GM12878 (cell line): ENCODE results near the gene SLC13A2. TPM values are rescaled to one million over a fixed set of nuclear protein-coding genes. Genes with fewer than 3 reads are reported as not detected.
A peak's percentile ranks its signal among the peaks of the same experiment; 100 is the strongest.

Experiments used
- ATAC-seq: fragments of 200-7000 bp; cut with Tn5 transposase; 3 replicates; pipeline ENCODE4 v1.9.1; 2020; ENCODE audit warnings: mild to moderate bottlenecking, moderate library complexity
- BruUV-seq: library from RNA; stranded (reverse); fragments of 400-500 nt; replicated peaks from 2 replicates; lab custom pipeline; 2021; lab: Mats Ljungman, UMichigan
- CTCF ChIA-PET: fragments of 300-600 bp; sonication (Branson Sonifier 250); formaldehyde crosslinking; extraction: SDS; loops from one replicate; lab custom pipeline; 2021; ENCODE audit warnings: inconsistent platforms; lab: Yijun Ruan, JAX
- POLR2A ChIA-PET: fragments of 350-600 bp; formaldehyde crosslinking; extraction: SDS; loops from one replicate; lab custom pipeline; 2021; ENCODE audit warnings: inconsistent platforms; lab: Charles Lee
- RAD21 ChIA-PET: fragments of 300-600 bp; sonication (Branson Sonifier 250); formaldehyde crosslinking; loops from one replicate; lab custom pipeline; 2023; ENCODE audit warnings: antibody characterized with exemption; ENCODE audit not compliant: unreplicated experiment; lab: Charles Lee
- SMC1A ChIA-PET: fragments of 300-600 bp; sonication (Branson Sonifier 250); formaldehyde crosslinking; loops from one replicate; lab custom pipeline; 2023; ENCODE audit not compliant: unreplicated experiment, uncharacterized antibody; lab: Charles Lee
- DNase-seq: peaks from one replicate; pipeline ENCODE4 v3.0.0-alpha.2; 2011; ENCODE audit warnings: low read depth, low spot score
- FAIRE-seq: peaks from 3 replicates; lab custom pipeline; 2011; peaks lifted over from hg19 to GRCh38; lab: Jason Lieb, UNC
- H2AFZ ChIP-seq: 2 replicates; pipeline ENCODE4 v1.6.0; 2011; ENCODE audit warnings: low read depth, low read length, control low read depth; ENCODE audit not compliant: control insufficient read depth
- H3K27ac ChIP-seq: 2 replicates; pipeline ENCODE4 v1.5.1; 2011; ENCODE audit warnings: control low read depth; ENCODE audit not compliant: control insufficient read depth, insufficient read depth
- H3K27me3 ChIP-seq, 2 experiments: replicated peaks in 1 of 2; 2 replicates each; pipeline versions ENCODE4 v1.6.0 to v1.6.1; 2011; ENCODE audit warnings: low read length in 1 of 2; ENCODE audit not compliant: control insufficient read depth in 2 of 2, insufficient read depth in 2 of 2
- H3K36me3 ChIP-seq, 2 experiments: 2 replicates each; pipeline ENCODE4 v1.5.1; 2011; ENCODE audit warnings: low read length in 1 of 2; ENCODE audit not compliant: control insufficient read depth in 2 of 2, insufficient read depth in 2 of 2
- H3K4me1 ChIP-seq: 2 replicates; pipeline ENCODE4 v1.6.1; 2011; ENCODE audit warnings: mild to moderate bottlenecking, low read length, moderate library complexity, mixed read lengths; ENCODE audit not compliant: control insufficient read depth, insufficient read depth
- H3K4me2 ChIP-seq: 2 replicates; pipeline ENCODE4 v1.6.0; 2011; ENCODE audit warnings: control low read depth; ENCODE audit not compliant: control insufficient read depth, insufficient read depth
- H3K4me3 ChIP-seq: fragments of 200-600 bp; sonication (generic); 2 replicates; pipeline ENCODE4 v1.5.1; 2016
- H3K79me2 ChIP-seq: 2 replicates; pipeline ENCODE4 v1.6.0; 2011; ENCODE audit warnings: low read length; ENCODE audit not compliant: control insufficient read depth, insufficient read depth
- H3K9ac ChIP-seq: 2 replicates; pipeline ENCODE4 v1.8.0; 2011; ENCODE audit warnings: low read length, control low read depth, mixed read lengths; ENCODE audit not compliant: control insufficient read depth, insufficient read depth
- H3K9me3 ChIP-seq: replicated peaks from 3 replicates; pipeline ENCODE4 v1.5.1; 2011; ENCODE audit warnings: mild to moderate bottlenecking, low read length; ENCODE audit not compliant: control insufficient read depth, insufficient read depth
- H4K20me1 ChIP-seq: 2 replicates; pipeline ENCODE4 v1.6.0; 2011; ENCODE audit not compliant: control insufficient read depth, insufficient read depth
- FOS ChIP-seq: IDR thresholded peaks from 3 replicates; pipeline ENCODE4 v1.6.1; 2011; ENCODE audit warnings: borderline replicate concordance; ENCODE audit not compliant: insufficient read length; ENCODE audit errors: extremely low read depth
- KLF5 ChIP-seq: fragments of 450-650 bp; IDR thresholded peaks from 2 replicates; pipeline ENCODE4 v1.6.1; 2014; ENCODE audit warnings: mild to moderate bottlenecking; ENCODE audit not compliant: partially characterized antibody
- LARP7 ChIP-seq: fragments of 450-650 bp; IDR thresholded peaks from 2 replicates; pipeline ENCODE4 v1.6.1; 2017; ENCODE audit warnings: mild to moderate bottlenecking
- NFIC ChIP-seq: IDR thresholded peaks from 2 replicates; pipeline ENCODE4 v1.6.1; 2012; ENCODE audit warnings: low read depth, mild to moderate bottlenecking, inconsistent platforms, low read length, moderate library complexity
- SMARCA5 ChIP-seq: fragments of 450-650 bp; IDR thresholded peaks from 2 replicates; pipeline ENCODE4 v1.6.1; 2017; ENCODE audit warnings: mild to moderate bottlenecking
- YBX1 ChIP-seq: fragments of 450-650 bp; IDR thresholded peaks from 2 replicates; pipeline ENCODE4 v1.6.1; 2016; ENCODE audit warnings: antibody characterized with exemption
- ZNF622 ChIP-seq: fragments of 450-650 bp; IDR thresholded peaks from 2 replicates; pipeline ENCODE4 v1.6.1; 2017; ENCODE audit warnings: mild to moderate bottlenecking, inconsistent platforms
- WGBS: methylation state at CpG from one replicate; pipeline ENCODE4 v1.1.6; 2016; ENCODE audit warnings: low lambda C conversion rate; ENCODE audit not compliant: insufficient replicate concordance, insufficient coverage; ENCODE audit errors: missing lambda C conversion rate; 5-methylcytosine and 5-hydroxymethylcytosine counted together
- in situ Hi-C: fragments of 300-500 bp; cut with MboI; formaldehyde crosslinking; loops from 9 replicates; pipeline ENCODE4 v1.14.3; 2018; ENCODE audit warnings: mixed read lengths
- intact Hi-C: fragments of 100-400 bp; cut with micrococcal nuclease; formaldehyde crosslinking; loops from one replicate; pipeline ENCODE4 v1.14.2; 2022; ENCODE audit not compliant: unreplicated experiment
- polyA plus RNA-seq, 11 experiments: library from polyadenylated mRNA; depleted of rRNA in 4 of 11; unstranded in 6 of 11; stranded (reverse) in 5 of 11; fragments of >200 nt; fragmentation: Nextera tagmentation in 4 of 11; fragmentation: Illumina TruSeq in 1 of 11; extraction: Ambion mirVana in 4 of 11; extraction: Trizol in 1 of 11; gene quantifications; 1 replicate in 1 of 11; 2 replicates in 10 of 11; pipeline versions ENCODE4 v1.2.1 to v1.2.3, GENCODE V29; 2011 to 2016; ENCODE audit warnings: inconsistent platforms in 2 of 11, missing spikeins in 2 of 11, low read depth in 1 of 11
- total RNA-seq, 4 experiments: library from RNA; depleted of rRNA in 3 of 4; stranded (reverse); fragments of >200 nt in 3 of 4; fragmentation: Illumina TruSeq in 1 of 4; extraction: Trizol in 1 of 4; gene quantifications; 2 replicates each; pipeline versions ENCODE4 v1.2.1 to v1.2.3, GENCODE V29; 2013 to 2021

SLC13A2 gene
- total and polyA plus RNA-seq, 10 of the 15 experiments (the other 5 are each of a cell fraction or from before 2014, with no cell fraction given) = 0.03 to 0.13 (median 0.05) TPM; not detected in 6

GRCh38 chr17:28497931-28498330 lies 24.5 kb downstream of the SLC13A2 start:
- ChIA-PET POLR2A (interaction anchor here (5.8 kb wide), 1 partner anchor 51 kb away, joined by 48 read pairs; no protein-coding TSS in a partner anchor), RAD21 (interaction anchor here (0.9 to 4.6 kb wide), 4 partner anchors 38 to 52 kb away, joined by 3 to 37 read pairs (median 4); no protein-coding TSS in a partner anchor), CTCF (interaction anchor here (0.7 to 16.1 kb wide), 5 partner anchors 12 to 114 kb away, joined by 3 to 316 read pairs (median 23); partner anchors contain the start of gene UNC119), SMC1A (interaction anchor here (1.0 to 7.7 kb wide), 4 partner anchors 43 to 79 kb away, joined by 3 to 53 read pairs (median 8); no protein-coding TSS in a partner anchor)
- no peak for ATAC-seq
- TF ChIP-seq NFIC = no peak
- TF ChIP-seq FOS = no peak
- TF ChIP-seq LARP7 = no peak
- TF ChIP-seq YBX1 = no peak
- no peak for TF ChIP-seq KLF5
- no peaks in the 10 kb centered on the region for H3K36me3 ChIP-seq
- no peak overlapping the region for H3K4me3 ChIP-seq
- no peak overlapping the region for H3K27ac ChIP-seq
- no peak for DNase-seq
- H3K4me2 ChIP-seq = no peak overlapping the region
- H3K9ac ChIP-seq = no peak overlapping the region
- intact Hi-C loops = no loop called here
- 49% methylated on average over 8 of the region's 9 CpGs for WGBS
- no peaks in the 10 kb centered on the region for H3K9me3 ChIP-seq
- in situ Hi-C loops = loop anchor here (5.0 kb wide), 1 partner anchor 49 kb away; no protein-coding TSS in a partner anchor
- peaks cover 6% of the 10 kb centered on the region for H3K79me2 ChIP-seq
- FAIRE-seq = no peak
- no peaks in the 10 kb centered on the region for H3K27me3 ChIP-seq
- peaks cover 28% of the 10 kb centered on the region for H3K4me1 ChIP-seq
- no peak overlapping the region for H2AFZ ChIP-seq
- H4K20me1 ChIP-seq = no peaks in the 10 kb centered on the region
- no TSS peak for BruUV-seq

- POLR2A ChIA-PET = interaction anchor here (5.8 kb wide), 1 partner anchor 50 kb away, joined by 48 read pairs; no protein-coding TSS in a partner anchor
- peaks cover 6% of the 10 kb centered on the region for H3K79me2 ChIP-seq
- SMC1A ChIA-PET = interaction anchor here (1.1 to 7.7 kb wide), 3 partner anchors 7 to 50 kb away, joined by 3 to 53 read pairs (median 16); no protein-coding TSS in a partner anchor
- no TSS peak for BruUV-seq
- no peaks in the 10 kb centered on the region for H3K9me3 ChIP-seq
- no peak overlapping the region for H3K4me2 ChIP-seq
- H2AFZ ChIP-seq = no peak overlapping the region
- H3K36me3 ChIP-seq = no peaks in the 10 kb centered on the region
- RAD21 ChIA-PET = interaction anchor here (0.9 to 4.6 kb wide), 5 partner anchors 37 to 51 kb away, joined by 3 to 37 read pairs (median 4); no protein-coding TSS in a partner anchor
- peaks cover 26% of the 10 kb centered on the region for H3K4me1 ChIP-seq
- in situ Hi-C loops = loop anchor here (5.0 kb wide), 1 partner anchor 48 kb away; no protein-coding TSS in a partner anchor
- TF ChIP-seq ZNF622 (no peak), SMARCA5 (0 out of 2 replicates have a peak, but pooled peaks have one; percentile 55)
- TF ChIP-seq, all 136 proteins: peak for 1
- FAIRE-seq (no peak), DNase-seq (no peak), ATAC-seq (no peak)
- H4K20me1 ChIP-seq = no peaks in the 10 kb centered on the region
- CTCF ChIA-PET = interaction anchor here (0.7 to 16.1 kb wide), 8 partner anchors 13 to 113 kb away, joined by 3 to 316 read pairs (median 4); partner anchors contain the start of genes PIGS and UNC119
- intact Hi-C loops = no loop called here
- WGBS = 69% methylated on average over 9 of the region's 12 CpGs
- no peak overlapping the region for H3K27ac ChIP-seq
- no peak overlapping the region for H3K9ac ChIP-seq
- no peak overlapping the region for H3K4me3 ChIP-seq
- H3K27me3 ChIP-seq = no peaks in the 10 kb centered on the region
These were observed 25.4 kb downstream of the SLC13A2 start for GRCh38 chr17:28498652-28499363.
